H1 (cell line): Measurements from ENCODE around the gene RARRES2. TPM values are rescaled to one million over a fixed set of nuclear protein-coding genes. Genes with fewer than 3 reads are reported as not detected.

Experiments used
- EGR1 ChIP-seq: IDR thresholded peaks from 2 replicates; pipeline ENCODE4 v1.6.1; 2011; ENCODE audit warnings: low read depth, low read length, borderline replicate concordance
- EP300 ChIP-seq, 2 experiments: IDR thresholded peaks; 1 replicate in 1 of 2; 2 replicates in 1 of 2; pipeline ENCODE4 v1.6.1; 2011 to 2012; ENCODE audit warnings: low read depth in 2 of 2, low read length in 2 of 2, mild to moderate bottlenecking in 2 of 2, borderline replicate concordance in 1 of 2, inconsistent platforms in 1 of 2, moderate library complexity in 1 of 2
- KDM4A ChIP-seq: IDR thresholded peaks from one replicate; pipeline ENCODE4 v1.7.1; 2012; ENCODE audit warnings: low read depth, mild to moderate bottlenecking, moderate library complexity, low read length, inconsistent platforms; ENCODE audit not compliant: severe bottlenecking
- SP2 ChIP-seq: IDR thresholded peaks from 2 replicates; pipeline ENCODE4 v1.6.1; 2012; ENCODE audit warnings: mild to moderate bottlenecking, low read length, inconsistent platforms
- polyA plus RNA-seq, 7 experiments: library from polyadenylated mRNA; depleted of rRNA in 3 of 7; stranded (reverse) in 5 of 7; unstranded in 2 of 7; fragments of >200 nt in 5 of 7; fragments of 200-250 nt in 2 of 7; gene quantifications; 1 replicate in 5 of 7; 2 replicates in 1 of 7; 4 replicates in 1 of 7; pipeline versions ENCODE4 v1.2.1 to v1.2.3, GENCODE V29; 2011 to 2013; ENCODE audit warnings: missing spikeins in 2 of 7, mixed read lengths in 2 of 7
- total RNA-seq: library from RNA; stranded (reverse); fragmentation: NEBNext Ultra II Directional; extraction: Animal tissue kit (Norgen Biotek cat#: 25700); gene quantifications from 2 replicates; pipeline ENCODE4 v1.2.1, GENCODE V29; 2021
- TF ChIP-seq, protein P1 (sequence below): IDR thresholded peaks from 2 replicates; pipeline ENCODE4 v1.6.1; 2012; ENCODE audit warnings: low read length, inconsistent platforms
- TF ChIP-seq, protein P2 (sequence below): IDR thresholded peaks from 2 replicates; pipeline ENCODE4 v1.6.1; 2012; ENCODE audit warnings: inconsistent platforms

RARRES2 gene
- total and polyA plus RNA-seq, 2 of the 8 experiments (the other 6 are each of a cell fraction or from before 2014, with no cell fraction given), result 254 to 441 TPM

DNA sequence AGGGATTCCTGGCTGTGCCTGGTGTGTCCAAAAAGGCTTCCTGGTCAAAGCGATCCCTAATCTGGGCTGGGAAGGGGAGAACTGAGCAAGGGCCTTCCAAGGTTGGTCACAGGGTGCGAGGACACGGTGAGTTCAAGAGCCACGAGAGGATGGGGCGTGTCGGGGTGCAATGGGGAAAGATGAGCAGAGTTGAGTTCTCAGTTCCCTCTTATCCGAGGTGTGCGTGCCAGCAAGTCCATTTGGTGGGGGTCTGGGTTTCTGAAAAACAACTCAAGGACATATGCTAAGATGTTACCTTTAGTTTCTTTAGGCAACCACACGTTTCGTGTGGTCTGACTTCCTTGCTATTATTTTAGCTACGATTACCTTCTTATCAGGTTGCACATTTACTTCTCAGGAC is 39.0 kb upstream of the RARRES2 start (continued):
- TF ChIP-seq KDM4A (no peak), SP2 (no peak), EP300 (IDR thresholded peaks at IDR 0.05; ENCODE audit: borderline replicate concordance in 1 of 2, low read depth in 2 of 2, low read length in 2 of 2) (no peak), EGR1 (no peak)
- TF ChIP-seq, protein P1, sequence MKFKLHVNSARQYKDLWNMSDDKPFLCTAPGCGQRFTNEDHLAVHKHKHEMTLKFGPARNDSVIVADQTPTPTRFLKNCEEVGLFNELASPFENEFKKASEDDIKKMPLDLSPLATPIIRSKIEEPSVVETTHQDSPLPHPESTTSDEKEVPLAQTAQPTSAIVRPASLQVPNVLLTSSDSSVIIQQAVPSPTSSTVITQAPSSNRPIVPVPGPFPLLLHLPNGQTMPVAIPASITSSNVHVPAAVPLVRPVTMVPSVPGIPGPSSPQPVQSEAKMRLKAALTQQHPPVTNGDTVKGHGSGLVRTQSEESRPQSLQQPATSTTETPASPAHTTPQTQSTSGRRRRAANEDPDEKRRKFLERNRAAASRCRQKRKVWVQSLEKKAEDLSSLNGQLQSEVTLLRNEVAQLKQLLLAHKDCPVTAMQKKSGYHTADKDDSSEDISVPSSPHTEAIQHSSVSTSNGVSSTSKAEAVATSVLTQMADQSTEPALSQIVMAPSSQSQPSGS, result no peak
- TF ChIP-seq, protein P2, sequence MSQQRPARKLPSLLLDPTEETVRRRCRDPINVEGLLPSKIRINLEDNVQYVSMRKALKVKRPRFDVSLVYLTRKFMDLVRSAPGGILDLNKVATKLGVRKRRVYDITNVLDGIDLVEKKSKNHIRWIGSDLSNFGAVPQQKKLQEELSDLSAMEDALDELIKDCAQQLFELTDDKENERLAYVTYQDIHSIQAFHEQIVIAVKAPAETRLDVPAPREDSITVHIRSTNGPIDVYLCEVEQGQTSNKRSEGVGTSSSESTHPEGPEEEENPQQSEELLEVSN, result no peak
